A549 (cell line): ENCODE measurements around the gene IFTAP.

ENCODE experiments used
- EP300 ChIP-seq, 2 experiments: fragments of >200 bp; sonication (Bioruptor Twin); formaldehyde crosslinking; IDR thresholded peaks; 2 replicates in 1 of 2; 3 replicates in 1 of 2; pipeline ENCODE4 v1.6.1; 2016 to 2017
- FOSB ChIP-seq: fragments of 250-450 bp; sonication (Bioruptor Pico); IDR thresholded peaks from 2 replicates; pipeline ENCODE4 v1.5.0; 2020; ENCODE audit warnings: mild to moderate bottlenecking, moderate library complexity
- JUNB ChIP-seq: fragments of >200 bp; sonication (Bioruptor Twin); formaldehyde crosslinking; IDR thresholded peaks from 2 replicates; pipeline ENCODE4 v1.6.1; 2016
- NR3C1 ChIP-seq: fragments of >200 bp; sonication (Bioruptor Twin); formaldehyde crosslinking; IDR thresholded peaks from 3 replicates; pipeline ENCODE4 v1.6.1; 2017
- POLR2A ChIP-seq: IDR thresholded peaks from 2 replicates; pipeline ENCODE4 v1.6.1; 2012; ENCODE audit warnings: mild to moderate bottlenecking, low read length
- POLR2AphosphoS2 ChIP-seq: conservative IDR thresholded peaks from 2 replicates; pipeline ENCODE4 v1.6.1; 2012; ENCODE audit warnings: low read length, improper control_type of control experiment, inconsistent platforms
- USF2 ChIP-seq: fragments of 450-650 bp; IDR thresholded peaks from 2 replicates; pipeline ENCODE4 v1.6.1; 2014; ENCODE audit warnings: antibody characterized with exemption
- ZNF302 ChIP-seq: fragments of 250-450 bp; sonication (Bioruptor Pico); IDR thresholded peaks from 2 replicates; pipeline ENCODE4 v1.9.0; 2021; ENCODE audit warnings: inconsistent platforms, mild to moderate bottlenecking, moderate library complexity
- TF ChIP-seq, protein P1 (sequence below): fragments of >200 bp; sonication (Bioruptor Twin); formaldehyde crosslinking; IDR thresholded peaks from 3 replicates; pipeline ENCODE4 v1.5.1; 2016
- TF ChIP-seq, protein P2 (sequence below): fragments of >200 bp; sonication (Bioruptor Twin); formaldehyde crosslinking; IDR thresholded peaks from 2 replicates; pipeline ENCODE4 v1.6.1; 2016

DNA sequence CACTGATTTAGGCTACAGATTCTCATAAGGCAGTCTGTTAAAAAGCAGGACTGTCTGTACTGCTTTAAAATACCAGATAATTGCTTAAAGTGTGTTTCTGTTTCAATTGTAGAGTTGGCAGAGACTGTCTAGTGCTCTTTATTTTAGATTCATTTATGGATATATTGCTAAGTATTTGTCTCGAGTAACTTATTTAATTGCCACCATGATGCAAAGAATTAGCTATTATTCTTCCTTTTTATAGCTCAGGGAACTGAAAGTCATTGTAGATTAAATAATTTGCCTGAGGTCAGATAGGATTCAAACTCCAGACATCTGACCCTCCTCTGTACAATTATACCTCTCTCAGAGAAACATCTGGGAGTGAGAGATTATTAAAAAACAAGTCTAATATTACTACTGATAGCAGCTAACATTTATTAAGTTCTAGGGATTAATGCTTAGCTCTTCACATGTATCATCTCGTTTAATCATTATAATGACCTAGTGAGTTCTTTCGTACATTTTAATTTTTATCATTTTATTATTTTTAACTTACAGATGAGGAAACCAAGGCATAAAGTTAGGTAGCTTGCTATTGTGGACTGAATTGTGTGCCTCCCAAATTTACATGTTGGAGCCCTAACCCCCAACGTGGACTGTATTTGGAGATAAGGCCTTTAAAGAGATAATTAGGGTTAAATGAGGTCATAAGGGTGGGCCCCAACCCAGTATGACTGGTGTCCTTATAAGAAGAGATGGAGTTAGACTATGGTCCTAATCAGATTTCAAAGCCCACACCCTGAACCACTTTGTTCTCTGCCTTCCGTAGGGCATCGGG is 23.5 kb downstream of the IFTAP start:
- TF ChIP-seq POLR2AphosphoS2 (no peak), EP300 (IDR thresholded peaks at IDR 0.05) (no peak), FOSB (no peak), JUNB (no peak), NR3C1 (no peak), ZNF302 (no peak), POLR2A (no peak), USF2 (no peak)
- TF ChIP-seq, protein P1, sequence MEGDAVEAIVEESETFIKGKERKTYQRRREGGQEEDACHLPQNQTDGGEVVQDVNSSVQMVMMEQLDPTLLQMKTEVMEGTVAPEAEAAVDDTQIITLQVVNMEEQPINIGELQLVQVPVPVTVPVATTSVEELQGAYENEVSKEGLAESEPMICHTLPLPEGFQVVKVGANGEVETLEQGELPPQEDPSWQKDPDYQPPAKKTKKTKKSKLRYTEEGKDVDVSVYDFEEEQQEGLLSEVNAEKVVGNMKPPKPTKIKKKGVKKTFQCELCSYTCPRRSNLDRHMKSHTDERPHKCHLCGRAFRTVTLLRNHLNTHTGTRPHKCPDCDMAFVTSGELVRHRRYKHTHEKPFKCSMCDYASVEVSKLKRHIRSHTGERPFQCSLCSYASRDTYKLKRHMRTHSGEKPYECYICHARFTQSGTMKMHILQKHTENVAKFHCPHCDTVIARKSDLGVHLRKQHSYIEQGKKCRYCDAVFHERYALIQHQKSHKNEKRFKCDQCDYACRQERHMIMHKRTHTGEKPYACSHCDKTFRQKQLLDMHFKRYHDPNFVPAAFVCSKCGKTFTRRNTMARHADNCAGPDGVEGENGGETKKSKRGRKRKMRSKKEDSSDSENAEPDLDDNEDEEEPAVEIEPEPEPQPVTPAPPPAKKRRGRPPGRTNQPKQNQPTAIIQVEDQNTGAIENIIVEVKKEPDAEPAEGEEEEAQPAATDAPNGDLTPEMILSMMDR, result no peak
- TF ChIP-seq, protein P2, sequence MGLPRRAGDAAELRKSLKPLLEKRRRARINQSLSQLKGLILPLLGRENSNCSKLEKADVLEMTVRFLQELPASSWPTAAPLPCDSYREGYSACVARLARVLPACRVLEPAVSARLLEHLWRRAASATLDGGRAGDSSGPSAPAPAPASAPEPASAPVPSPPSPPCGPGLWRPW, result no peak
